ENCODE measurements around the gene NEDD4.
"Not testable (repeated sequence)": the region's sequence is repeated elsewhere in the genome, so short reads cannot be mapped to it uniquely, and the experiment has no call there.

NEDD4 gene

DNA sequence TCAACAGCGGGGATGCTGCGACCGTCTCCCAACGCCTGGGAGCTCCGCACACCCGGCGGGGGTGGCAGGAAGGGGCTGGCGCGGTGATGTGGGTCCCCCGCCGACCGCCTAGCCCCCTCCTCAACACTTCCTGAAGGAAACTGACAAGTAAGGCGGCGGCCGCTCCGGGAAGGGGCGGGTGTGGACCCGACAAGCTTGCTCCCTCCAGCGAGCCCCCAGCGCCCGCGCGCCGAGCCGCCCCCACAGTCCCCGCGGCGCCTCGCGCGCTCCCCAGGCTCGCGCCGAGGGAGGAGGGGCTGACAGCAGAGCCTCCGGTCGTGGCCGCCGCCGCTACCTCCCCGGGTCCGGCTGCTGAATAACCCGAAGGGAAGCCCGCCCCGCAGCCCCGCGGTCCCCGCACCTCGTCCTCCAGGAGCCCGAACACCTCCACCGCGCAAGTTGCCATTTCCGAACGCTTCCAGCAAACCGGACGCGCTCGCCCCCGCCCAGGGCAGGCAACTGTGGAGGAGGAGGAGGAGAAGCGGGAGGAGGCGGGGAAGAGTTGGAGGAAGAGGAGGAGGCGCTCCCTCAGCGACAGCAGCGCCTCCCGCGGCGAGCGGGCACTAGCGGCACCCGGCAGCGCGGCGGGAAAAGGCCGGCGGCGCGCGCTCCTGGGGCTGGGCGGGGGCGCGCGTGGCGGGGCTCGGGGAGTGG lies at the start of gene NEDD4:
Gene NEDD4 (minus strand): TSS at position 502 of the 693 bp plus-strand sequence. CDS start 57 bp downstream, at position 445.
- DNase-seq (ENCODE audit: low spot score) (peak; percentile 73), FAIRE-seq (no peak)

DNA sequence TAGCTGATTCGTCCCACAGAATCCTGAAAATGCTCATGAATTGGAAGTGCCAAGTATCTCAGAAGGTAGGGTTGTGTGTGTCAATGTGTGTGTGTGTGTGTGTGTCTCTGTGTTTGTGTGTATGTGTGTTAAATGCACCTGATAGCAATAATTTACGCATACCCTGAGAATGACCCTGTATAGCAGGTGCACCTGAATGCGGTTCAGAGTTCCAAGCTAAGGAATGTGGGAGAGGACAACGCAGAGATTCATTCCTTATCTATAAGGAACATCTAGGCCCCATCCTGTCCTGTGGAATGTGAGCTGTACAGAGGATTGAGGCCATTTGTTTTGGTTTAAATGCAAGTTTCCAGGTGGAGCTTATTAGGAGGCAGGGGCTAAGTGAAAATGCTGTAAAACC lies 49.1 kb upstream of the NEDD4 start:
- FAIRE-seq, result no peak
- DNase-seq (ENCODE audit: low spot score), result no peak

DNA sequence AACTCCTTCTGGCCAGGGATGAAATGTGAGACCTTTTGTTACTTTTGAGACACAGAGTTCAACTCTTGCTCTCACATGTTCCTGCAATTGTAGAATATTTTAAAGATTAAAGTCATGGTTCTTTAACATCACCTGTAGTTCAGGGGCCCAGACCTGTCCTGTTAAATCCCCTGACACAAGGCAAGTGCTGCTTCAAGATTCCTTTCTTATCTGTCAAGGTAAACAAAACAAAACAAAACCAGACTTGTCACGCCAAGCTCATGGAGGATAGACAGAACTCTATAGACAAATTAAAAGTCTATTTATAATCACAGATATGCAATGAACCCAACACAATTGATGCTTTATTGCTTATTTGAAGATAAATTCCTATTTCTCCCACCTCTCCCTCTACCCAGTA lies 48.6 kb upstream of the NEDD4 start:
- no peak for FAIRE-seq
- DNase-seq (ENCODE audit: low spot score), result no peak

DNA sequence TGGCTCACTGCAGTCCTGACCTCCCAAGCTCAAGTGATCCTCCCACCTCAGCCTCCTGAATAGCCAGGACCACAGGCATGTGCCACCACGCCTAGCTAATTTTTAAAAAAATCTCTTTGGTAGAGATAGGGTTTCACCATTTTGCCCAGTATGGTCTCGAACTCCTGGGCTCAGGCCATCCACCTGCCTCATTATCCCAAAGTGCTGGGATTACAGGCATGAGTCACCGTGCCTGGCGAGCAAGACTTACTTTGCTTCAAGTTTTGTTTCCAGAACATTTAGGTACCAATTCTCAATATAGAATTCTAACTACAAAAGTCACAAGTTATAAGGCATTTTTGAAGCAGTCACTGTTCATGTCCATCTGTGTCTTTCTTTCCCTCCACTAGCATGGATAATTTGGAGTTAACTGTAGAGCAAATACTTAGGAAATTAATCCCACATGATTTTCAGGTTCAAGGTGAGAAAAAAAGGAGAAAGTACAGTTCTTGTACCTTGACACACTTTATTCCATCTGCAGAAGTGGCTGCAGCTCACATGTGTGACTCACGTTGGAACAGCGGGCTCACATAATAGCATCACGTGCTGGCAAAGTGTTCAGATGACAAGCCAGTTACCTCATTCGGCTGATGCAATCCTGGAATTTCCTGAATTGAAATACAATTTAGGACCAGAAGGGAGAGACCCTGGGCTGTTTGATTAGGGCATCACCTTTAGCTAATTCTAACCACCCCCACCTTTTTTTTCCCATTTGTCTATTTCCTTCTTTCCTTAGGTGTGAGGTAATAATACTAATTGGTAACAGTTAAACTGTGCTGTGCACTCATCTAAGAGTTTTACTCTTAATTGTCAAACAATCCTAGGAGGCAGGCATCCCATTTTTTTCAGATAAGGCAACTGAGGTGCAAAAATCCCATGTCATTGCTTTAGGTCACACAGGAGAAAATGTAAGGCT lies 46.9 kb upstream of the NEDD4 start:
- DNase-seq (ENCODE audit: low spot score) (peak; percentile 89), FAIRE-seq (peak; percentile 84)

DNA sequence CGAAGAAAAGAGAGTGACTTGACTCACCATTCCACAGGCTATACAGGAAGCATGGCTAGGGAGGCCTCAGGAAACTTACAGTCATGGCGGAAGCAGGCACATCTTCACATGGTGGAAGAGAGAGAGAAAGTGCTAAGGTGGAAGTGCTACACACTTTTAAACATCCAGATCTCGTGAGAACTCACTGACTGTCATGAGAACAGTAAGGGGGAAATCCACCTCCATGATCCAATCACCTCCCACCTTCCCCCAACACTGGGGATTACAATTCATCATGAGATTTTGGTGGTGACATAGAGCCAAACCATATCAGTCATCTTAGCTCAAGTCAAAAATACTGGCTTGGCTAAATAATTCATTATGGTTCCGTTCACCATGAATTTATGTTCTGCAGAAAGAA lies 45.3 kb upstream of the NEDD4 start:
- DNase-seq (ENCODE audit: low spot score) (no peak), FAIRE-seq (no peak)

DNA sequence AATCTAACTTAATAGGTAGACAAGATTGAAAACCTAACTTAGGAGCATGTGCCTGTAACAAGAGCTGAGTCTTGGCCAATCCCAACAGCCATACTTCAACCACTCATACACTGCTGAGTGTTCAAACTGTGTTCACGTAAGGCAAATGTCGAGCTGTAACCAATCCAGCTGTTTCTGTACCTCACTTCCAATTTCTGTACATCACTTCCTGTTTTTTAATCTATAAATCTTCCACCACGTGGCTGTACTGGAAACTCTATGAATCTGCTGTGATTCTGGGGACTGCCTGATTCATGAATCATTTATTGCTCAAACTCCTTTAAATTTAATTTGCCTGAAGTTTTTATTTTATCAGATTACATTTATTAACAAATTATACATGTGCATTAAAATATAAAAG lies 44.6 kb upstream of the NEDD4 start:
- DNase-seq (ENCODE audit: low spot score) (no peak), FAIRE-seq (no peak)

DNA sequence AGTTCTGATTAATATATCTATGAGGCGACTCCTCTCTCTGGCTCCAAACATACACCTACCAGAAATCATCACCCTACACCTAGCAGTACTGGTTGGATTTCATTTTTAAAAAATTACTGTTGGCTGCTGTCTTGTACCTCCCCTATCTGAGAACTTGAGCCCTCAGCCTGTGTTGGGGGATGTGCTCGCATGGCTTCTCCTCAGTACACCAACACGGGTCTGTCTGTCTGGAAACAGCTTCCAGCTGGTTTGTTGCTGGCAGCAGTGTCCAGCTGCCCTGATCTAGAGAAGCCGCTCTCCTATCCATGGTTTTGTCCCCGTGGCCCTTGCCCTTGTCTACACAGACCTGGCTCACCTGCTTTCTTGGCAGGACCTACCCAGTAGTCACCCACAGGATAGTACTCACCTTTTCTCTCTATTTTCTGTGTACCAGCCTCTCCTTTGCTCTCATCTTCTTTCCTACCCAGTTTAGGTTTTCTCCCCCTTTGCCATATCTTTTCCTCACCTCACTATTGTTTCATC lies 43.2 kb upstream of the NEDD4 start:
- FAIRE-seq (no peak), DNase-seq (ENCODE audit: low spot score) (no peak)

DNA sequence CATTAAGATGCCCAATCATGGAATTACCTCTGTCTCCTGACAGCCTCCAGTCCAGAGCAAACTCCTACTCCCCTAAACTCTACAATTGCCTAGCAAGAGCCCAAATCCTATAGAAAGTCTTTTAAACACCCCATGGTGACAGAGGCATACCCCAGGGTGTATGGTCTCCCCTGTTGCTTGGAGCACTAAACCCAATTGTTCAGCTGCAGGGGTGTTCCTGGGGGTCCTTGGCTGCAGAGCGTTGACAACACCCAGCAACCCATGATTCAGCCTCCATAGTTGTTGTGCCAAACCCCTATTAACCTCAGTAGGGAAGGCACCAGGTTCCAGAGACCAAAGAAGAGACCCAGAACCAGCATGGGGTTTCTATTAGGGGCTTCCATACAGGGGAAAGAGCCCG lies 41.8 kb upstream of the NEDD4 start:
- no peak for DNase-seq (ENCODE audit: low spot score)

DNA sequence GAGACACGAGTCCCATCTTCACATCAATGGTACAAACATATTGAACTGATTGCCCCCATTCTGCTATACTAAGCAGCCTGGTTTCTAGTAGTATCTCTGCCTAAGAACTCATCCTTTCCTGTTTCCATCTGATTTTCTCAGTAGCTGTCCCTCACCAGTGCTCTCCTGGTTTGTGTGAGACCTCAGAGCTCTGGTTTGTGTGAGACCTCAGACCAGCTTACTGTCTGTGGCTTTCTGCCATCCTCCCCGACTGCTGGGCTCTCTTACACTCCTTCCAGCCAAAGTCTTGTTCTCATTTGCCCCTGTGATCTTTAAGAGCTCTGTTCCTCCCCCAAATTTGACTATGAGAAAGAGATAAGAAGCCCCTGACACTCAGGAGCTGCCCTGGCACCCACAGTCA lies 41.1 kb upstream of the NEDD4 start:
- DNase-seq (ENCODE audit: low spot score), result no peak
- FAIRE-seq, result no peak

More for the DNA sequence above, 41.8 kb upstream of the NEDD4 start:
- no peak for FAIRE-seq

DNA sequence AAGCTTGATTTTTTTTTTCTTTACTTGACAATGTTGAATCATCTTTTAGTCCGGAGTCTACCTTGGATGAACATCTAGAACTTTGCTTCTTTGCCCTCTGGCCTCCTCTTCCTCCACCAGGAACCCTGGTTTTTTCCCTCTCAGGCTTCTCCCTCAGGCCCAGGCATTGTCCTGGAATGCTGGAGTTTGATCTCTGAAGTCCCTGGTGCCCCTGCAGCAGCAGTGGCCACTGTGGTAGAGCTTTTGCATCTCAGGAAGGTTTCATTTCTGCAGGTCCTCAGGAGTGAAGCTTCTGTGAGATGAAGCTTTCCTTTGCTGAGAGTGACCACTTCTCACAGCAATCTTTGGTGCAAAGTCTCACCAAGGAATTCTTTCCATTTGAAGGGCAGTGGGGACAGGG lies 39.0 kb upstream of the NEDD4 start:
- DNase-seq (ENCODE audit: low spot score) (no peak), FAIRE-seq (no peak)

DNA sequence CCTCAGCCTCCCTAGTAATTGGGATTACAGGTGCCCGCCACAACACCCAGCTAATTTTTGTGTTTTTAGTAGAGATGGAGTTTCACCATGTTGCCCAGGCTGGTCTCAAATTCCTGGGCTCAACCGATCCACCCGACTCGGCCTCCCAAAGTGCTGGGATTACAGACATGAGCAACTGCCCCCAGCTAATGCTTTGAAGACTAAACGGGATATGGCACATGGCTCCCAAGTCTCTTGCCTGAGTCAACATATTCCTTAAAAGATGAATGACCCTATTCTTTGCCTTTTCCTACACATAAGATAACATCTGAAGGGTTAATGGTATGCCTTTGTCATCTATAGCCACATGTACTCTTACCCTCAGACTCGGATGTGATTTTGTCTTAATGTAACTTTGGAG lies 38.4 kb upstream of the NEDD4 start:
- FAIRE-seq, result no peak
- no peak for DNase-seq (ENCODE audit: low spot score)

DNA sequence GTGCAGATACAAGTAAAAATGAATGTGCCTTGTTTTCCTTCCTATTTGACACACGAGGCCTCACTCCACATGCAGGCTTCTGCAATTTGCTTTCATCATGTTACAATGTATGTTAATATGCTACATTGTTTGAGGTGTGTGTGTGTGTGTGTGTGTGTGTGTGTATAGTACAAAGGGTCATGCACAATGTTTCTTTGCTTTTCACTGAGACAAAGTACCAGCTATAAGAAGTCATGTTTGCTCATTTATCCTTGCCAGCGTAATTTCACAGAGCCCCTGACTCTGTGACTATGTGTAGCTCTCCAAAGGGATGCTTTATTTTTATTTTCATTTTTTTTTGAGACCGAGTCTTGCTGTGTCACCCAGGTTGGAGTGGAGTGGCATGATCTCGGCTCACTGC lies 38.0 kb upstream of the NEDD4 start:
- FAIRE-seq (no peak), DNase-seq (ENCODE audit: low spot score) (no peak)

DNA sequence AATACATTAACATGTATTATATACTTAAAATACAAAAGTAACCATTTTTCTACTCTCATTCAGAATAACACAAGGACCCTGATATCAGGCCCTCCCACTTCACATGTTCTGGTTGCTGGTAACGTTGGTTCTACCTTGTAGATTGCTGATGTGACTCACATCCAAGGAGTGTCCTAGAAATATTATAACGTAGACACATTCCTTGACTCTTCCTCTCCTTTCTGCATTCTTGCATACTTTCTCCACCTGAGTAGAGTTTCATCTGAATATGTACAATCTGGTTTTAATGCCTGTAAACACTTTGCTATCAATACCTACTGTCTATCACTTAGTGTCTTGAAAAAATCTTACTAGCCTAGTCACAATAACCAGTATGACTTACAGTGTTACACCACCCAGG lies 35.0 kb upstream of the NEDD4 start:
- FAIRE-seq (no peak), DNase-seq (ENCODE audit: low spot score) (no peak)

DNA sequence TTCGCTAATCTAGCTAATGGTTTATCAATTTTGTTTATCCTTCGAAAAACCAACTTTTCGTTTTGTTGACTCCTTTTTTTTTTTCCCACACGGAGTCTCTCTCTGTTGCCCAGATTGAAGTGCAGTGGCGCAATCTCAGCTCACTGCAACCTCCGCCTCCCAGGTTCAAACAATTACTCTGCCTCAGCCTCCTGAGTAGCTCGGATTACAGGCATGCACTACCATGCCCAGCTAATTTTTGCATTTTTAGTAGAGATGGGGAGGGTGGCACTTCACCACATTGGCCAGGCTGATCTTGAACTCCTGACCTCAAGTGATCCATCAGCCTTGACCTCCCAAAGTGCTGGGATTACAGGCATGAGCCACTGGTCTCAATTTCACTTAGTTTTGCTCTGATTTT lies 29.7 kb upstream of the NEDD4 start:
- FAIRE-seq; DNase-seq (ENCODE audit: low spot score): not testable (repeated sequence)

DNA sequence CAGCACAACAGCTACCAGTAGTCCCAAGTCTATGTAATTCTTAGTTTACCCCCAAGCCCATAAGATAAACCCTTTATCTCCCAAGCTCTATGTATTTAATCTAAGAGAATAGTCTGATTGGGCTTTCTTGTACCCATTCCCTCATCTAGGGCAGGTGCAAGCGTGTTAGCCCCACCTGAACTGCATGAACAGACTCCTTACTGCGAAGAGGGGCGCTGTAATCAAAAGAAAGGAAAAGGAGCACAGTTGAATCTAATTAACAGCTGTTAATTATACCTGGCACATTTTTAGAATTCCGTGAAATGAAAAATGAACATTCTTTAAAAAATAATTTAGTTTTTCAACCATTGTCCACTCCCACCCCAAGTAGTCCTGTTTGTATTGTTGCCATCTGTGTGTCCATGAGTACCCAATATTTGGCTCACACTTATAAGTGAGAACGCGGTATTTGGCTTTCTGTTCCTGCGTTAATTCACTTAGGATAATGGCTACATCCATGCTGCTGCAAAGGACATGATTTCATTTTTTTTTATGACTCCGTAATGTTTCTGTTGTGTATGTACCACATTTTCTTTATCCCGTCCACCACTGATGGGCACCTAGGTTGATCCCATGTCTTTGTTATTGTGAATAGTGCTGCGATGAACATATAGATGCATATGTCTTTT lies 26.5 kb upstream of the NEDD4 start:
- FAIRE-seq, result no peak
- DNase-seq (ENCODE audit: low spot score), result no peak

DNA sequence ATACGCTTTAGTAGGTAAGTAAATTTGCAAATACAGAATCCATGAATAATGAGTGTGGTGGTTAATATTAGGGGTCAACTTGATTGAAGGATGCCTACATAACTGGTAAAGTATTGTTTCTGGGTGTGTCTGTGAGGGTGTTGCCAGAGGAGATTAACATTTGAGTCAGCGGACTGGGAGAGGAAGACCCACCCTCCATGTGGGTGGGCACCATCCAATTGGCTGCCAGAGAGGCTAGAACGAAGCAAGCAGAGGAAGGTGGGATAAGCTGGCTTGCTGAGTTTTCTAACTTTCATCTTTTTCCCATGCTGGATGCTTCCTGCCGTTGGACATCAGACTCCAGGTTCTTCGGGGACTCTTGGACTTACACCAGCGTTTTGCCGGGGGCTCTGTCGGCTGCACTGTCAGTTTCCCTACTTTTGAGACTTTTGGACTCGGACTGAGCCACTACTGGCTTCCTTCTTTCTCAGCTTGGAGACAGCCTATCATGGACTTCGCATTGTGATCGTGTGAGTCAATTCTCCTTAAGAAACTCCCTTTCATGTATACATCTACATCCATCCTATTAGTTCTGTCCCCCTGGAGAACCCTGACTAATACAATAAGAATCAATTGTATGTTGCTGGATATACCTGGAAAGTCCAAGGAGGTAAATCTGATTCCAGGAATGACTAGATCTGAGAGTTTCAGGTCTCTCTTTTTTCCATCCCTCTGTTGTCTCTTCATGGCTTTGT lies 25.8 kb upstream of the NEDD4 start:
- FAIRE-seq (no peak), DNase-seq (ENCODE audit: low spot score) (no peak)

DNA sequence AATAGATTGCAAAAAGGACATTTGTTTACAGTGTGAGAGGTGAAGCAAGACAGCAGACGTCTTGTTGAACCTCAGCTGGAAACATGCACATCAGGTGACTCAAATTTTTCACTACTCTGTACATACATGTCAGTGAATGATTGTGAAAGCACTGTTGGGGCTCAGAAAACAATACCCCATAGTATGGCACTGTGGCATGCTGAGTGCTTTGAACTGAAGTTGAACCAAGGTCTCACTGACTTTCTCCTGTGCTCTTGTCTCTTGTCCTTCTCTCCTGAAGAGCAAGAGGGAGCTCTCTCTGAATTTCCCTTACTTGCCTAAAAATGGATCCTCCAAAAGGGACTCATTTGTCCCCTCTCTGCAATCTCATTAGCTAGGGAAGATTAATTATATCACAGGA lies 24.5 kb upstream of the NEDD4 start:
- FAIRE-seq, result no peak
- no peak for DNase-seq (ENCODE audit: low spot score)

DNA sequence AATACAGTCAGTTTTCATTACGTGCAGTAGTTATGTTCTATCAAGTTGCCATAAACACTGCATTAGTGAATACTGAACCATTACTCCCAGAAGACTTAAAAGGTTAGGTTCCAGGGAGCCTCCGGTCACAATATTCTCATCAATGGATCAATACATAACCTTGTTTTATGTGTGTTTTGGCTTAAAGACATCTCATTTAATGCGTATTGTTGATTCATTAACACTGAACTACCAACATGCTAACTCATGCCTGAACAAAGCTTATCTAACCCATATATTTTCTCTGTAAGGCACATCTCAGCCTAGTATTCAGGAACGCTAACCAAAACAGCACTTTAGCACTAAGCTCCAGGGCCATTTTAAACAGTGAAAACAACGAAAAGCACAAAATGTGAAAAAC lies 24.1 kb upstream of the NEDD4 start:
- DNase-seq (ENCODE audit: low spot score), result no peak
- no peak for FAIRE-seq

DNA sequence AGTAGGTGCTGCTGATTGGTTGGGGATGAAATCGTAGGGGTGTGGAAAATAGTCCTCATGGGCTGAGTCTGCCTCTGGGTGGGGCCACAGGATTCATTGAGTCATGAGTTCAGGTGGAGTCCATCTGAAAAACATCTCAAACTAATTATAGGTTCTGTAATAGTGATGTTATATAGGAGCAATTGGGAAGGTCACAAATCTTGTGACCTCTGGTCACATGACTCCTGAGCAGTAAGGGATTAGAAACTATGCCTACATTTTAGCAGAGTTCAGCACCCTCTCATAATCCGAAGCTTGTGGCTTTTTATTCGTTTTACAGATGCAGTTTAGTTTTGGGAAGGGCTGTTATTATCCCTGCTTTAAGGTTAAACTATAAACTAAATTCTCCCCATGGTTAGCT lies 22.9 kb upstream of the NEDD4 start:
- FAIRE-seq, result no peak
- no peak for DNase-seq (ENCODE audit: low spot score)

DNA sequence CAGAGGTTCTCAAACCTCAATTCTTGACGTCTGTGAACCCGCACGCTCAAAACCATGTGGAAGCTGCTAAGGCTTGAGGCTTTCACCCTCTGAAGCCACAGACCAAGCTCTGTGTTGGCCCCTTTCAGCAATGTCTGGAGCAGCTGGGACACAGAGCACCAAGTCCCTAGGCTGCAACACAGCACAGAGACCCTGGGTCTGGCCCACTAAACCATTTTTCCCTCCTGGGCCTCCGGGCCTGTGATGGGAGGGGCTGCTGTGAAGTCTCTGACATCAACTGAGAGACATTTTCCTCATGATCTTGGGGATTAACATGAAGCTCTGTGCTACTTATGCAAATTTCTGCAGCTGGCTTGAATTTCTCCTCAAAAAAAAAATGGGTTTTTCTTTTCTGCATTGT lies 21.3 kb upstream of the NEDD4 start:
- FAIRE-seq, result no peak
- DNase-seq (ENCODE audit: low spot score), result no peak

DNA sequence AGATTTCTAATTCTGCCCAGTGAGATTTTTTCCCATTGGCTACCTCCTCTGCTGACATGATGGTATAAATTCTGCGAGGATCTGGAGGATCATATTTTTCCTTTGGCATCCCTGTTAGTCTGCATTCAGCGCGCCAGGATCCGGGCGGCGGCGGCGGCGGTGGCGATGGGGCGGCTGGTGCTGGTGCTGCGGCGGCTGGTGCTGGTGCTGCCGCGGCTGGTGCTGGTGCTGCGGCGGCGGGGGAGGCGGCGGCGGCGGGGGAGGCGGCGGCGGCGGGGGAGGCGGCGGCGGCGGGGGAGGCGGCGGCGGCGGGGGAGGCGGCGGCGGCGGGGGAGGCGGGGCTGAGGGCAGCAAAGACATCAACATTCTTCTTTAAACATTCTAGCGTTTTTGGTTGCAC lies 13.6 kb upstream of the NEDD4 start:
- DNase-seq (ENCODE audit: low spot score); FAIRE-seq: not testable (repeated sequence)

Measured in RCC 7860 (cell line).